Measurements from ENCODE around the gene RHEBL1. TPM values are rescaled to one million over a fixed set of nuclear protein-coding genes. Genes with fewer than 3 reads are reported as not detected.

RHEBL1 gene
- total RNA-seq, 1 donor from 2014 or later: 0.53 TPM

- no peak for FAIRE-seq
- H3K4me3 ChIP-seq (ENCODE audit: low read depth, low read length): no peak overlapping the region
- peaks cover 47% of the 10 kb centered on the region for H3K27me3 ChIP-seq (ENCODE audit: control insufficient read depth, insufficient read depth, low read length)
- TF ChIP-seq CTCF (IDR thresholded peaks at IDR 0.05; ENCODE audit: insufficient read depth, low read length, severe bottlenecking): no peak
- no peaks in the 10 kb centered on the region for H3K36me3 ChIP-seq (ENCODE audit: control insufficient read depth, insufficient read depth, low read length)
- no peak for DNase-seq (ENCODE audit: low read depth)
Observed at GRCh38 chr12:49091836-49092085, 22.0 kb upstream of the RHEBL1 start.

GRCh38 chr12:49091056-49091835 lies 21.5 kb upstream of the RHEBL1 start:
- FAIRE-seq (no peak), DNase-seq (ENCODE audit: low read depth) (no peak)
- Histone ChIP-seq H3K36me3 (ENCODE audit: control insufficient read depth, insufficient read depth, low read length) (no peaks in the 10 kb centered on the region), H3K27me3 (ENCODE audit: control insufficient read depth, insufficient read depth, low read length) (peaks cover 47% of the 10 kb centered on the region), H3K4me3 (ENCODE audit: low read depth, low read length) (no peak overlapping the region)
- no peak for TF ChIP-seq CTCF (IDR thresholded peaks at IDR 0.05; ENCODE audit: insufficient read depth, low read length, severe bottlenecking)

- H3K36me3 ChIP-seq (ENCODE audit: control insufficient read depth, insufficient read depth, low read length): no peaks in the 10 kb centered on the region
- H3K4me3 ChIP-seq (ENCODE audit: low read depth, low read length): no peak overlapping the region
- DNase-seq (ENCODE audit: low read depth) (no peak), FAIRE-seq (no peak)
- peaks cover 47% of the 10 kb centered on the region for H3K27me3 ChIP-seq (ENCODE audit: control insufficient read depth, insufficient read depth, low read length)
- peak; percentile 20 for TF ChIP-seq CTCF (IDR thresholded peaks at IDR 0.05; ENCODE audit: insufficient read depth, low read length, severe bottlenecking)
Observed at GRCh38 chr12:49089821-49090773, 20.3 kb upstream of the RHEBL1 start.

GRCh38 chr12:49088932-49089330 lies 19.2 kb upstream of the RHEBL1 start:
- FAIRE-seq: no peak
- DNase-seq (ENCODE audit: low read depth): no peak
- no peak overlapping the region for H3K4me3 ChIP-seq (ENCODE audit: low read depth, low read length)
- no peak for TF ChIP-seq CTCF (IDR thresholded peaks at IDR 0.05; ENCODE audit: insufficient read depth, low read length, severe bottlenecking)
- H3K27me3 ChIP-seq (ENCODE audit: control insufficient read depth, insufficient read depth, low read length): peaks cover 40% of the 10 kb centered on the region
- no peaks in the 10 kb centered on the region for H3K36me3 ChIP-seq (ENCODE audit: control insufficient read depth, insufficient read depth, low read length)

GRCh38 chr12:49088150-49088931 lies 18.6 kb upstream of the RHEBL1 start:
- peak; percentile 89 for TF ChIP-seq CTCF (IDR thresholded peaks at IDR 0.05; ENCODE audit: insufficient read depth, low read length, severe bottlenecking)
- DNase-seq (ENCODE audit: low read depth) (peak; percentile 93), FAIRE-seq (no peak)

More at GRCh38 chr12:49088150-49088931, 18.6 kb upstream of the RHEBL1 start:
- H3K4me3 ChIP-seq (ENCODE audit: low read depth, low read length): no peak overlapping the region
- H3K27me3 ChIP-seq (ENCODE audit: control insufficient read depth, insufficient read depth, low read length): peaks cover 35% of the 10 kb centered on the region
- no peaks in the 10 kb centered on the region for H3K36me3 ChIP-seq (ENCODE audit: control insufficient read depth, insufficient read depth, low read length)
